Measurements from ENCODE around the gene PLA2G6.

The PLA2G6 gene

DNA sequence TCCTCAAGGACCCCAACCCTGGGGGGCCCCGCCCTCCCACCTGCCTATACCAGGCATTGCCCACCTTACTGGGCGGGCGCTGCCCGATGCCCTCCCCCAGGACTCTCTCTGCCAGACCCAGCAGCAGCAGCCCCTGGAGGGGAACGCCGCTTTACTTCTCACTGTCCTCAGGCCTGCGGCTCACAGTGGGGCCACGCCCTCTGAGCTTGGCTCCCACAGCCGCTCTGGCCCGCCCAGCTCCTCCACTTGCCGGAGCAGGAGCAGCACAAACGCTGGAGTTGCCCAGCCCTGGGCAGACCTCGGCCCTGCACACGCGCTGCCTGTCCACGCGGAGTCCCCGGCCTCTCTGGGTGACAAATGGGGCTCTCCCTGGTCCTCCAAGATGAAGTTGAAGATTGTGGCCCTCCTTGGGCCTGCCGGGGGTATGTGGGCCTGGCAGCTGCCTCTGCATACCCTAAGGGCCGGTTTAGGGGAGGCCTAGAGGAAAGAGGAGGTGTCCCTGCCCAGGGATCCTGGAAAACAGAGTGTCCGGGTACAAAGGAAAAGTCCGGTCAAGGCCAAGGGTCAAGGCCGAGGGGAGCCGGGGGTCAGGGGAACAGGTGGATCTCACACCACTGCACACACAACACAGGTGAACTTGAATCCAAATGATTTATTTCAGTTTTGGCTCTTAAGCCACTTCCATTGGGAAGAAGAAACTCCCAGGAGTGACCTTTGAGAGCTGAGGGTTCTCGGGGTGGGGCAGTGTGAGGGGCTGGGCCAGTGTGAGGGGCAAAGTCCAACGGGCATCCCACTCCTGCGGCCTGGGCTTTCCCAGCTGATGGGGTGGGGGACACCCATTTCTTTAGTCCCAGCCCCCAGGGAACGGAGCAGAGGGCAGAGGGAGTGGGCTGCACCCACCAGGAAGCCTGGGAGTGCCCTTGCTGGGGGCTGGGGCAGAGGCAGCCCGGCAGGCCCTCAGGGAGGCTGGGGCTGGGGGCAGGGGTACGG, 70.5 kb downstream of the PLA2G6 start:
- DNase-seq: no peak
- H3K4me1 ChIP-seq: peaks cover 0 to 18% (median 4%) of the 10 kb centered on the region in 4 donors
- TF ChIP-seq, protein P1, sequence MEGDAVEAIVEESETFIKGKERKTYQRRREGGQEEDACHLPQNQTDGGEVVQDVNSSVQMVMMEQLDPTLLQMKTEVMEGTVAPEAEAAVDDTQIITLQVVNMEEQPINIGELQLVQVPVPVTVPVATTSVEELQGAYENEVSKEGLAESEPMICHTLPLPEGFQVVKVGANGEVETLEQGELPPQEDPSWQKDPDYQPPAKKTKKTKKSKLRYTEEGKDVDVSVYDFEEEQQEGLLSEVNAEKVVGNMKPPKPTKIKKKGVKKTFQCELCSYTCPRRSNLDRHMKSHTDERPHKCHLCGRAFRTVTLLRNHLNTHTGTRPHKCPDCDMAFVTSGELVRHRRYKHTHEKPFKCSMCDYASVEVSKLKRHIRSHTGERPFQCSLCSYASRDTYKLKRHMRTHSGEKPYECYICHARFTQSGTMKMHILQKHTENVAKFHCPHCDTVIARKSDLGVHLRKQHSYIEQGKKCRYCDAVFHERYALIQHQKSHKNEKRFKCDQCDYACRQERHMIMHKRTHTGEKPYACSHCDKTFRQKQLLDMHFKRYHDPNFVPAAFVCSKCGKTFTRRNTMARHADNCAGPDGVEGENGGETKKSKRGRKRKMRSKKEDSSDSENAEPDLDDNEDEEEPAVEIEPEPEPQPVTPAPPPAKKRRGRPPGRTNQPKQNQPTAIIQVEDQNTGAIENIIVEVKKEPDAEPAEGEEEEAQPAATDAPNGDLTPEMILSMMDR (IDR thresholded peaks at IDR 0.05): no peak
- H3K4me3 ChIP-seq: no peak overlapping the region
- H3K9me3 ChIP-seq: no peaks in the 10 kb centered on the region
- H3K27me3 ChIP-seq: no peaks in the 10 kb centered on the region
- H3K36me3 ChIP-seq: peaks cover 0 to 31% (median 11%) of the 10 kb centered on the region in 3 donors
- intact Hi-C loops (cut with DNase I; ENCODE audit: low total_unique reads): loop anchor here (5.0 to 10.0 kb wide), 2 partner anchors 84 to 241 kb away; no protein-coding TSS in a partner anchor
- H3K27ac ChIP-seq: no peak overlapping the region

DNA sequence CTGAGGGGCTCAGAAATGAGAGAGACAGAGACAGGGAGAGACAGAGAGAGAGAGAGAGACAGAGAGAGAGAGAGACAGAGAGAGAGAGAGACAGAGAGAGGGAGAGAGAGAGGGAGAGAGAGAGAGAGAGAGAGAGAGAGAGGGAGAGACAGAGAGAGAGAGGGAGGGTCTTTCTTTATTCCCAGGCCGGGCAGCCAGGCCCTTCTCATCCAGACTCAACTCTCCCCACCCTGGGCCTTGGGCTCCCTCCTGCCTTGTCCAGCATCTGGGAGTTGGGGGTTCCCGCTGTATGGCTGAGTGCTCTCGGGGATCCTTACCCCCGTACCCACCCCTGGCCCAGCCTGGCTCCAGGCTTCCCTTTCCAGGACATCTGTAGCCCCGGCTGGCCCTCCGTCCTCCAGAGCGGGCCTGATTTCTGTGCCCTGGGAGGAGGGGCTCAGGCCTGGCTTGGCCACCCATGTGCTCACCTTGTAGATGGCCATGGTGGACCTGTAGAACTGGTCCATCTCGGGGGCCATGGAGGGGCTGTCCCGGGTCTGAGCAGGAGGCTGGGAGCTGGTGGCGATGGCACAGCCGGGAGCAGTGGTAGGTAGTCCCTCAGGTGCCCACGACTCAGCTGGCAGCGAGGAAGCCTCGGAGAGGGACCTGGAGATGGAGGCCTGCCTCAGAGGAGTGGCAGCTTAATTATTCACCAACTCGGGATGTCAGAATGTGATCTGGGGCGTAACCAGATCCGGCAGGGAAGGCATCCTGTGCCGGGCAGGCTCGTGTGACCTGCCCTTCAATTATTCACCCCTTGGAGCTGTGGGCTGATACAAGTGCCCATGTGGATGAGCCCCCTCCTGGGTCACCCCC, 71.4 kb downstream of the PLA2G6 start, which contains the start of gene BAIAP2L2:
TSS of gene BAIAP2L2 (minus strand) at position 677 of the 855 bp plus-strand sequence. CDS start at position 518, 159 bp downstream.
- Histone ChIP-seq H3K27me3 (no peaks in the 10 kb centered on the region), H3K4me1 (peaks cover 0 to 18% (median 4%) of the 10 kb centered on the region in 4 donors), H3K9me3 (no peaks in the 10 kb centered on the region), H3K36me3 (peaks cover 0 to 22% (median 11%) of the 10 kb centered on the region in 3 donors), H3K27ac (no peak within 1 kb of the TSS), H3K4me3 (no peak within 1 kb of the TSS)
- no peak for DNase-seq
- intact Hi-C loops (cut with DNase I; ENCODE audit: low total_unique reads): loop anchor here (5.0 to 10.0 kb wide), 2 partner anchors 85 to 242 kb away; no protein-coding TSS in a partner anchor
- TF ChIP-seq, protein P1 (IDR thresholded peaks at IDR 0.05): no peak

DNA sequence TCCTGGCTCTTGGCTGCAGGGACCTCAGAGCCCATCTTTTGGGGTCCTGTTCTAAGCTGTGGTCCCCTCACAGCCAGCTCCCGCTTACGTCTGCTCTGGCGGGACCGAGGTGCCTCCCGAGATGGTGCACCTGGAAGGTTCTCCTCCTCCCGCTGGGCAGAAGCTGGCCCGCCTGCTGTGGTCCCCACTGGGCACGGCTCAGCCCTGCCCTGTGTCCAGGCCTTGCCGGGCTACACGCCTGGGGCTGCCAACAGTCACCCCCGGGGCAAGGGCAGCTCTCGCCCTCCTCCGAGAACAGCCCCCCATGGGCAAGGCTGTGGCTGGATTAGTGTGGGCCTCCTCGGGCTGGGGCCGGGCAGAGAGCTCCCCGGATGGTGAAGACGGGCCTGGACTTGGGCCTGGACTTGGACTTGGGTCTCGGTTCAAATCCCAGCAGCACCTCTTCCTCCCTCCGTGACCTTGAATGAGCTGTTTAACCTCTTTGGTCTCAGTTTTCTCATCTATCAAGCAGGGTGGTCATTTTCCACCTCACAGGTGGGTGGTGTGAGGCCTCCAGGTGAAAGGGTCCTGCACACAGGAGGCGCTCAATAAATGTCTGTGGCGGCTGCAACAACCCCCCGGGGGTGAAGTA, 72.1 kb downstream of the PLA2G6 start:
- Histone ChIP-seq H3K9me3 (no peaks in the 10 kb centered on the region), H3K27ac (no peak overlapping the region), H3K4me3 (no peak overlapping the region), H3K4me1 (peaks cover 0 to 11% (median 2%) of the 10 kb centered on the region in 4 donors), H3K36me3 (peaks cover 0 to 21% (median 11%) of the 10 kb centered on the region in 3 donors), H3K27me3 (no peaks in the 10 kb centered on the region)
- intact Hi-C loops (cut with DNase I; ENCODE audit: low total_unique reads): loop anchor here (5.0 to 10.0 kb wide), 2 partner anchors 85 to 243 kb away; no protein-coding TSS in a partner anchor
- DNase-seq: no peak
- TF ChIP-seq, protein P1 (IDR thresholded peaks at IDR 0.05): no peak

DNA sequence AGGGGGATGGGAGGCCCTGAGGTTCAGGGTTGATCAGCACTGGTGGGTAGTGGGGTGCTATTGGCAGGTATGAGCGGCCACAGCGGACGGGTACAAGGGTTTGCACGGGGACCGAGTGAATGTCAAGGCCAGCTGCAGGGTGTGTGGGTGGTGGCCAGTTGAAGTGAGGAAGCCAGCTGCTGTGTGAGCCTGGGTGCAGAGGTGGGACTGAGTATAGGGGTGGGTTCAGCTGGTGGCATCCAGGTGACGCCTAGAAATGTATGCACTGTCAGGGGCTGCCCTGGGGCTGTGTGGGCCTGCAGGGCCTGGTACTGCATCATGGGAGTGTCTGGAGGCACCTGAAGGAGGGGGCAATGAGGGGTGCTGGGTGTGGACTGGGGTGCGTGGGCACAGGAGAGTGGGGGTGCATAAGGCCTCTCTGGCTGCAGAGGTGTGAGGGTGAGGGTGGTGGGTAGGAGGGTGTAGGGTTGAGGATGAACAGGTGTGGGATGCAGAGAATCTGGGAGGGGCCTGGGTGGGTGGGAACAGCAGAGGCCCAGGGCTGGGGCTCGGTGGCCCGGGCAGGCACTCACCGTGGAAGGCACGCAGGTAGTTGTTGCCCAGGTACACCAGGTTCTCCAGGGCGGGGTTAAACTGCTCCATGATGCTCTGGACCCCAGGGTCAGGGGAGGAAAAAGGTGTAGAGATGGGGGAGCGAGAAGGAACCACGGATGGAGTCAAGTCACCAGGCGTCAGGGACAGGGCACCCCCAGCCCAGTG, 72.9 kb downstream of the PLA2G6 start:
- Histone ChIP-seq H3K27ac (no peak overlapping the region), H3K4me3 (no peak overlapping the region), H3K36me3 (peaks cover 0 to 21% (median 11%) of the 10 kb centered on the region in 3 donors), H3K27me3 (no peaks in the 10 kb centered on the region), H3K9me3 (no peaks in the 10 kb centered on the region), H3K4me1 (peaks cover 0 to 8% (median 0%) of the 10 kb centered on the region in 4 donors)
- no peak for DNase-seq
- intact Hi-C loops (cut with DNase I; ENCODE audit: low total_unique reads): no loop called here
- TF ChIP-seq, protein P1 (IDR thresholded peaks at IDR 0.05): no peak
